Stimulated activated CD8-positive, alpha-beta memory T cell treated with anti-CD3 and anti-CD28 coated beads, Interleukin-4, amount 100 ng/mL, for 48 hours (primary cell): ENCODE measurements around the gene C1orf94.

ENCODE experiments used
- DNase-seq: peaks from one replicate; pipeline ENCODE4 v3.0.0-alpha.2; 2020

Gene C1orf94, protein sequence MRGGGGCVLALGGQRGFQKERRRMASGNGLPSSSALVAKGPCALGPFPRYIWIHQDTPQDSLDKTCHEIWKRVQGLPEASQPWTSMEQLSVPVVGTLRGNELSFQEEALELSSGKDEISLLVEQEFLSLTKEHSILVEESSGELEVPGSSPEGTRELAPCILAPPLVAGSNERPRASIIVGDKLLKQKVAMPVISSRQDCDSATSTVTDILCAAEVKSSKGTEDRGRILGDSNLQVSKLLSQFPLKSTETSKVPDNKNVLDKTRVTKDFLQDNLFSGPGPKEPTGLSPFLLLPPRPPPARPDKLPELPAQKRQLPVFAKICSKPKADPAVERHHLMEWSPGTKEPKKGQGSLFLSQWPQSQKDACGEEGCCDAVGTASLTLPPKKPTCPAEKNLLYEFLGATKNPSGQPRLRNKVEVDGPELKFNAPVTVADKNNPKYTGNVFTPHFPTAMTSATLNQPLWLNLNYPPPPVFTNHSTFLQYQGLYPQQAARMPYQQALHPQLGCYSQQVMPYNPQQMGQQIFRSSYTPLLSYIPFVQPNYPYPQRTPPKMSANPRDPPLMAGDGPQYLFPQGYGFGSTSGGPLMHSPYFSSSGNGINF

DNA sequence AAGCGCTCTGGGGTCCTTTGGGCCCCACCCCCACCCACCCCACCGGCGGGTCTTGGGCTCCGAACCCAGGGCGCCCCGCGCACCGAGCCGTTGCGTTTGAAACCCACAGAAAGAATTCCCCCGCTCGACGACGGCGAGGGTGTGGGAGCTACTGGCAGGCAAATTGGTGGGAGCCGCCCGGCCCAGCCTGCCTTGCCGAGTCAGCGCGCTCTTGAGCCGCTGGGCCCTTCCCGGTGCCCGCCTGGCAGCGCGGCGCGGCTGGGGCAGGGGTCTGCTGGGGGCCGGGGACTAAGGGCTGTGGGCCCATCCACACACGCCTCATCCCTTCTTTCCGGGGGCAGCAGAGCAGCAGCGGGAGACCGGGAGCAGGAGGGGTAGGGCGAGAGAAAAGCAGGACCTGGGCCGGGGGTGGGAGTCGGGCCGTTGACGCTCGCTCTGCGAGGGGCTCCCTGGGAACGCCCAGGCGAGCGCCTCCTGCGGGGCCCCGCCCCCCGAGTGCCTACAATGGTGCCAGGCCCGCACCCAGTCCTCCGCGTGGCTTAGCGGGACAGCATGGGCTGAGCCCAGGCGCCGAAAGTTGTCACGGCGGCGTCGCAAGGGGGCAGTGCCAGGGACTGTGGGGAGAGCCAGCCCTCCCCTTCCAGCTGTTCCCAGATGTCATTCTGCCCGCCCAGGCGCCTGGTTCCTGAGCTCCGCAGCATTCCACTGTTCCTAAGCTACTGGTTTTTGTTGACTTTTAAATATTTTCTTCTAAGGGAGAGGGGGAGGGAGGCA, at the start of gene C1orf94:
Gene C1orf94 (plus strand): TSS at position 78 of the 774 bp plus-strand sequence. CDS start 883 bp downstream, outside the sequence.
- no peak for DNase-seq

DNA sequence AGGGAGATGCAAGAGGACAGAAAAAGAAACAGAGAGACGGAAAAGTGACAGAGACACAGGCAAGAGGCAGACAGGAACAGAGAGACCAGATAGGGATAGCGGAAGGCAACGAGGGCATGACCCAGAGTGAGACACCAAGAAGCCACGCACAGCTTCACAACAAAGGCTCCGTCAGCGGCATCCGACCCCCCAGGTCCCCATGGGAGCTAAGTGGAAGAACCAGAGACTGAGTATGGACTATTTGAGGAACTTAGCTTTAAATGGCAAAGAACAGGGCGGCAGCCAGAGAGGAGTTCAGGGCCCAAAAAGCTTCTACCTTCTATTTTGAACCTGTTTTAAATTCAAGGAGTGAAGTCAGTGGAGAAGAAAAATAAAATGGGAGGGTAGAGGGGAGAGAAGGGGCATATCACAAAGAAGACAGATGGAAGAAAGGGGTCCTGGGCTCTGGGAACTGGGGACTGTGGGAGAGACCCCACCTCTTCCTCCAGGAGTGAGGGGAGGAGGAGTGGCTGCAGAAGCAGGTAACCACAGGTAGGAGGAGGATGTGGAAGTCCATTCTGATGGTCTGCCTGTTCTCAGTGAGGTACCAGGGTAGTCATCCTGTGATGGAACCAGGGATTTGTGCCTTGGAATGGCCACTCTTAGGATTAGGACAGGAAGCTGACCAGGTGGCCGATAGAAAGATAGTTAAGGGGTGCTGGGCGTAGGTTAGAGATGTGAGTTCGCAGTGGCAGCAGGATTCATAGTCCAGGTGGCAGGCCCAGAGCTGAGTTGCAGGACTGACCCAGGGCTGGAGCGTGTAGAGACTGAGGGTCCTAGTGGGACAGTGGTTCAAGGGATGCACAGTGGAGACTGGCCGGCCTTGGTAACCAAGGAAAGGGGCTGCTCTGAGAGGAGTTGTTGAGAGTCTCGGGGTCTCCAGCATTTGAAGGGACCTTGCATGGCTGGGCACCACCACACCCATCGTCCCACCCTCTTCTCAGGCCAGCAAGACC, 49.4 kb upstream of the C1orf94 start:
- DNase-seq, result no peak

DNA sequence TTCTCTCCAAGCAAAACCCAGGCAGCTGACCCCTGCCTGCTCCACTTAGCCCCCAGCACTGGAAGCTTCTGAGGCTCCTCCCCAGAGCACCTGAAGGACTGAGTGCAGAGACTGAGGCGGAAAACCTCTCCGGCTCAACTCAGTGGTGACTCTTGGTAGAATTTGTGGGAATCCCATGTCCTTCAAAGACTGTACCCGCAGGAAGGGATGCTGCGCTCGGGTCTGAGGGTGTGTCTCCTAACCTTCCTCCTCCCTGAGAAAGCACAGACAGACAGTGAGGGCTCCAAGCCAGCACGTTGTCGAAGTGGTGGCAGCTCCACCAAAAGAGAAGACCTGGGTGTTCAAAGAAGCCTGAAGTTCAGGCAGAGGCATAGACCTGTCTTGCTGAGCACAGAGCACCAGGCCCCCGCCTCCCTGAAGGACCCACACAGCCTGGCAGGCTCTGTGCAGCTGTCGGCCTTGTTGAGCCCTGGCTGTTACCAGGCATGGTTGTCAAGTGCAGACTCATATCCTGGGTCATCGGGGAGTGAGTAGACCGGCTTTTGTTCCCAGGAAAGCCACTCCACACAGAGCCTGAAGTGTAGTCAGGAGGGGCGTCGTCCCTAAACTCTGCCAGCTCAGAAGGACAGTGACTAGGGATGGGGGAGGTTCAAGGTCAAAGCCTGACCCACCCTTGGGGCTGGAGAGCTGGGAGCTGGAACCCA, 48.4 kb upstream of the C1orf94 start:
- DNase-seq, result no peak

DNA sequence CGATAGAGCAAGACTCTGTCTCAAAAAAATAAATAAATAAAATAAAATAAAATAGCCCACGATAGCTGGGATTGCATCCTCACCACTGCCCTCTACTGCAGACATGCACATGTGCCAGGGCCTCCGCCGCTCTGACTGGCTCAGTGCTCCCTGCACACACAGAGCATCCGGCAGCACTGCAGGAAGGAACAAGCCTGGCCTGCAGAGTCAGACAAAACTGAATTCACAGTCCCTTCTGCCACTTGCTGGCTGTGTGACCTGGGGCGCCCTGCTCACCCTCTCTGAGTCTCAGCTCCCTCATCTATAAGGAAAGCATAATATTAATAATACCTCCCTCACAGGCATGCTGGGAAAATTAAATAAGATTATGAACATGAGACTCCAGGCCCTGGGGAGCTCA, 47.1 kb upstream of the C1orf94 start:
- no peak for DNase-seq

DNA sequence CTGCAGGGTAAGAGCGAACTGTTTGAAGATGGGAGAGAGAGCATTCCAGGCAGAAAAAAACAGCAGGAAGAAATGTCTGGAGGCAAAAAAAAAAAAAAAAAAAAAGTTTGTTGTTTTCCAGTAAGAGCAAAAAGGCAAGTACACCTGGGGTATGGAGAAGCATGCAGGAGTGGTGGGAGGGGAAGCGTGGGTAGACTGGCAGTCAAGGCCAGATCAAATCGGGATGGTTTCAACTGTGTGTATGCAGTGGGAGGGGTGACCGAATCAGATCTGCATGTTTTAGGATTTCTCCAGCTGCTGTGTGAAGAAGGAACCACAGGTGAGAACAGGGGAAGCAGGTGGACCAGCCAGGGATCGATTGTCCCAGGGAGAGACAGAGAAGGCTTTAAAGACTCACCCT, 46.4 kb upstream of the C1orf94 start:
- DNase-seq, result no peak

DNA sequence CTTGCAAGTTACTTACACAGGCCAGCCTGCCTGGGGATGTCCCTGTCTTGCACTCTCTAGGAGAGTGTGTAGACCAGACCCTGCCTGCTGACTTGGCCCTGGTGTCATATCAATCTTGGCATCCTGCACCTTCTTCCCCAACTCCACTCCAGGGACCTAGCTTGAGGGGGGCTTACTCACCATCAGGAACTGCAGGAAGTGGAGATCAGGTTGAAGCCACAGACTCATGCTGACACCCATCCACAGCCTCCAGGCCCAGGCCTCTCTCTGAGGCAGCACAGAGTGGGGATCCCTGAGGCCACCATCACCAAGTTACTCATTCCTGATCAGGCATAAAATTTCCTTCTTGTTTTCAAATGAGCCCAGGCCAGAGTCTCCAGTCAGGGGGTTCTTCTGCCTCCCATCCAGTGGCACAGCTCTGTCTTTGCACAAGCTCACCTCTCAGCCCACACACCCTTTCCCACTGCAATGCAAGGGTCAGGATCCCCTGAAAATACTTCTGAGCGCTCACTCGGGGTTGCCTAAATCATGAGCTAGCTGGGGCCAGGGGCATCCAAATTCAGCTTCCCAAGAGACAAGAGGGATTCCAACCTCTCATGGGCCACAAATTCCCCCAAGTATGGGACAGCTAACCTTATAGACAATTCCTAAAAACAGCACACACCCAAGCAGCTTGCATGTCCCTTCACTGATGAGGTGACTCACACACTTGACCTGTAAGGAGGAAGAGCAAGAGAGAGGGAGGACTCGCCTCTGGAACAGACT, 45.1 kb upstream of the C1orf94 start:
- DNase-seq, result no peak

DNA sequence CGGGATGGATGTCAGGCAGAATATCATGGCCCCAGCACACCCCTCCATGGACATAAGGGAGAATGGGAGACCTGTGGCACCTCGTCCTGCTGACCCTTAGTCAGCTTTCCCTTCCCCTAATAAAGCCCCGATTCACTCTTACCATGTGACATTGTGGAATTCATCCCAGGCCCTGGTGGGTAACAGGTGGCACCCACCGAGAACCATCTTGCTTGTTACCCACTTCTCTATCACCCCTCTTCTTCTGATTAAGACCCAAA, 44.6 kb upstream of the C1orf94 start:
- DNase-seq, result no peak

DNA sequence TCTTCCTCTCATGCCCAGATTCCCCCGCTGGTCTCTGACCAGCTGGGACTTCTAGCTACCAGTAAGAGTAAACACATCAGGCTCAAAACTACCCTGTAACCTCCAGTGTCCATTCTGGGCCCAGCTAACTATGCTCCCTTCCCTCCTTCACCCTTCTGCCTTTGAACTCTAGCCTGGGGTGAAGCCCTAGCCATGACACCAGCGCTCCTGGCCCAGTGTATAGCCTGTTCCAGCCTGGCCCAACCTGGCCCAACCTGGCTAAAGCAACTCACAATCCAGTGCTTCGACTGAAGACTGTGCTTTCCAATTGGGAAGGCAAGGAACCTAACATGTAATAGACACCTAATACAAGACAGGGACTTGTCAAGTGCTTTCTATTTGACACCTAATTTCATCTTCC, 39.3 kb upstream of the C1orf94 start:
- DNase-seq, result no peak

DNA sequence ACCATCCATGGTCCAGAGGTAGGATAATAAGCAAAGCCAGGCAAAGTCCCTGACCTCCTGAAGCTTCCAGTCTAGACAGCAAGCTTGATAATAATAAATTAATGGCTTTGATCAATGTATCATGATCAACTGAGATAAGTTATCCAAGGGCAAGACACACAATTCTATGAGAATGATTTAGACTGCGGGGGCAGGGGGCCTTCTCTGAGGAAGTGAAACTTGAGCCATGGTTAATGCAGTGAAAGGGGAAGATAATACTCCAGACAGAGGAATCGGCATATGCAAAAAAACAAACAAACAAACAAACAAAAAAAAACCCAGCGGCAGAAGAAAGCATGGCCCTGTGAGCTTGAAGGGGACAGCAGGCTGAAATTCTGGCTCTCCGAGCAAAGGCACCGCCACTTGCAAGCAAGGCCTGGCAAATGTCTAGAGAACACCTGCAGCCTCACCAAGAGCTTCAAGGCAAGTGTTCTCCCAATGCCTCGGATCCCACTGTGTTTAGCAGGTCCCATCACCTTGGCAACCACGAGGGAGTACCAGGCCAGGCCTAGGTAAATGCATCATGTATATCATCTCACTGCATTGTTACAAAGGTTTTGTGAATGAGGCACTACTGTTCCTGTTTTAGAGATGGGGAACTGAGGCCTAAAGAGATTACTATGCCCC, 36.6 kb upstream of the C1orf94 start:
- no peak for DNase-seq

DNA sequence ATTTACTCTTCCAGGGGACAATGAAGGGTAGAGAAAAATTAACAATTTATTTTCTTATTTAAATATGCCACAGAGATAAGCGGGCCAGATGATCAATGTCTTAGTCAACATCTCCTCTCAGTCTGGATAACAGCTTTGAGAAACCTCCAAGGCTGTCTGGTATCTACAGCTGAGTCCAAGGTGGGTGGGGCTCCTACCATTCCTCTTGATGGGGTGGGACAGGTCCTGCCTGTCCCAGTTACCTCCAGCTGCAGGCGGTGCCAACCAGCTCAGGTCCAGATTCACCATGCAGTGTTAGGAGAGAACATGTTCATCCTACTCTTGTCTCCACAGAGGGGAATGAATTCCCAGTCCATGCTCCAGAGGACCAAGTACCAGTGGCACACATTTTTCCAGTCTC, 32.7 kb upstream of the C1orf94 start:
- no peak for DNase-seq

DNA sequence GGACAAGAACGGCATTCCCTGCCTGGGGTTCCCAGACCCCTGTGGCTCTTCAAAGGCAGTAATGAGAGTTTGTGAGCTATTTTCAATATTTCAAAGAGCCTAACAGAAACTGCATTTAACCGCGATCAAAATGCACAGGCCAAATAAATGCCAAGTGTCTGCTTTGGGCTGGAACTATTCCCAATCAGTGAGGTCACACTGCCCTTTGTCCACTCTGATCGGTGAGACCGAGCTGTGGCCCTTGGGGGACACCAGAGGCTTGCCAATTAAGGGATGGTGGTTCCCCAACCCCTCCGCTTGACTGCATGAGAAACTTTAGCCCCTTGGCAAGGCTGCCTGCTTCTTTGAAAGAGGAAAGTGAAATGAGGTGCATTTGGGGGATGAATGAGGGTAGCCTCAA, 31.9 kb upstream of the C1orf94 start:
- no peak for DNase-seq

DNA sequence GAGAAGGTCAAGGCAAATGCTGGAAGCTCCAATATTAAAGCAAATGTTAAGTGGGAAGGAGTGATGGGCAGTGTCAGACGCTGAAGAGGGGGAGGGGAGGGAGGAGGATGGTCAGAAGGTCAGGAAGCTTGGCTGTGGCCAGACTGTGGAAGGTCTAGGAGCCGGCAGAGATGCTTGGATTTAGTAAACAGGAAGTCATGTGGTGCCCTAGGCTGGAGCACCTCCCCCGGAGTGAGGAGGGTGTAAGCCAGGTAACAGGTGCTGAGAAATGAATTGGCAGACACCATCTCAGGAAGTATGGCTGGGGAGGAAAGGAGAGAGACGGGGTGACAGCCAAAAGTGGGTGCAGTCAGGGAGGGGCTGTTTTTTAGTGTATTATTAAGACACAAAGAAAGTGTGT, 29.4 kb upstream of the C1orf94 start:
- DNase-seq, result no peak

DNA sequence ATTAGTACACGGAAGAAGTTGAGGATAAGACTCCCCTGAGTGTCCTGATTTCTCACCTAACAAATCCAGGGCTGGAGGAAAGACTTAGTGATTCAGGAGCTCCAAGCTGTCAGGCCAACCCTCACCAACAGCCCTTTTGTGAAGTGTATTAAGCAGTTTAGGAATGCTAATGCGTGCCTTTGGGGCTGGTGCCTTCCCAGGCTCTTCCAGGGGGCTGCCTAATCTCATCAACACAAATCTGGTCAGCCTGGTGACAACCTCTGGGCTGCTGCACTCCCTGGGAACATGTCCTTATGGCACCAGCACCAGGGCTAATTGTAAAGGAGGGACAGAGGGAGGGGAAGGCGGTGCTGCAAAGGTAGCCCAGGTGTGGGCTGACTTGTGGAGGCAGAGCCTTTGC, 27.2 kb upstream of the C1orf94 start:
- no peak for DNase-seq

DNA sequence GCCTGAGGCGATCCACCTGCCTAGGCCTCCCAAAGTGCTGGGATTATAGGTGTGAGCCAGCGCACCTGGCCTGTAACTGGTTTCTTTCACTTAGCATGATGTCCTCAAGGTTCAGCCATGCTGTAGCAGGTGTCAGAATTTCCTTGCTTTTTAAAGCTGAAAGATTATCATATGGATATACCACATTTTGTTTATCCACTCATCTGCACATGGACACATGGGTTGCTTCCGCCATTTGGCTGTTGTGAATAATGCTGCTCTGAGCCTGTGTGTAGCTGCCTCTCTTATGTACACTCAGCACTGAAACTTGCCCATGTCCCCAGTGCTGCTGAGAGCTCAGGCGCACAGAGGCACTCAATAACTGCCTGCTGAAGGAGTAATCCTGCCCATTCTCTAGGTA, 23.5 kb upstream of the C1orf94 start:
- no peak for DNase-seq

DNA sequence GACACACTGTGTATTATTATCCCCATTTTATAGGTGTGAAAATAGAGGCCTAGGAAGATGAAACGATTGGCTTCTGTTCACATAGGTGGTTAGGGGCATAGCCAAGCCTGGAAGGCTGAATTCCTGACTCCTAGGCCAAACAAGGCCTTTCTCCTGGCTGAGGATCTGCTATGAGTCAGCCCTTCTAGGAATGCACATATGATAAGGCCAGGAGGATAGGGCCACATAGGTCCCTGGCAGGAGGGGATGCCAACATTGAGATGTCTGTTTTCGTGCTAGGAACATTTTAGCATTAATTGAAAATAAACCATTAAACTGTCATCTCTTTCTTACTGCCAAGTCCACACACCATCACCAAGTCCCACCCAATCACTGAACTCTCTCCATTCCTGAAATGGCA, 20.8 kb upstream of the C1orf94 start:
- DNase-seq, result no peak

DNA sequence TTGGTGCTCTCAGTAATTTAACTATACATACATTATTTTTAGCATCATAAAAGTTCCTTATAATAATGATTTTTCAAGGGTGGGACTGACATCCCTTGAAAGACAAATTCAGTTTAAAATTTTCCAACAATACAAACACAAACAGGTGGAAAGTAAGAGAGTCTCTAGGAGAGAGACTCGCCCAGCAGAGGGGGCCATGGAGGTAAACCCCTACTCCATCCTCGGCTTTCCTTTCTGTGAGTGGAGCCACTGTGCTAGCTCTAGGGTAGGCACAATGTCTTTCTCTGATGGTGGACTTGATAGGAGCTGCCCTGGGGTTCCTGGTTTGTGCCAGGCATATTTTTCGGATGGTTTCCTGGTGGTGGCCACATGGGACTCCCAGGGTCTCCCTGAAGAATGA, 20.0 kb upstream of the C1orf94 start:
- no peak for DNase-seq

DNA sequence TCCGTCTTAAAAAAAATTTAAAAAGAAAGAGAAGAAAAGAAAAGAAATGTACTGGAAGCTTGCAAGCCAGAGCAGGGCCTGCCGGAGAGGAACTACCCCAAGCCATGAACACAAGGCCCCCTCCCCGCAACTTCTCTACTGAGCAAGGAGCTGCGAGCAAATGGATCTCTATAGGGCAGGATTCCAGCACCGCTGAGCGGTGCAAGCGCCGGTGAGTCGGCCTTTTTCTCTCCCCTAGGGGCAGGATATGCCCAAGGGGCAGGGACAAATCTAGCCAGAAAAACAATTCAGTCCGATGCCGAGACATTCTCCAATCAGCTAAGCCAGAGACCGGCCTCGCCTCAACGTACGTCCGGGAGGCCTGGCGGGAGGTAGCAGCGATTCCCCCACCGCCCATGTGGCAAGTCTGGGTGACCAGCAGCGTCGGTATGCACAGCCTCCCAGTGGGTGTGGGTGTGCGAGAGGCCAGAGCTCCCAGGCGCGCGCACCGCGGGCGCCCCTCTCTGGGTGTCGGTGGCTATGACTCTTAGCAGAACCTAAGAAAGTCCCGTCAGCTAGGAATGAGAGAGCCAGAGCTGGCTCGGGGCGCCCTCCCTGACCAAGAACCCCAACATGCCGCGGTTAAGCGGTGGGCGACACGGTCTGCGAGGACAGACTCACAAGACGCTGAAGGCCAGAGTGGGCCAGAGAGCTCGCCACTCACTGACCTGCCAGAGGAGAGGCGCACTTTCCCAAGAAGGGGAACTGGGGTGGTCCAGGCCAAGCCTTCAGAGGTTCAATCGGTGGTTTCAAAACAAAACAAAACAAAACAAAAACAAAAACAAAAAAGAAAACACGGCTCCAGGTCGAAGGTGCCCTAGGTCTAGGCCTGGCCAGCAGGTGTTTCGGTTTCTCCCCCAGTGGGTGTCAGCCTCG, 13.6 kb upstream of the C1orf94 start:
- peak; percentile 52 for DNase-seq

DNA sequence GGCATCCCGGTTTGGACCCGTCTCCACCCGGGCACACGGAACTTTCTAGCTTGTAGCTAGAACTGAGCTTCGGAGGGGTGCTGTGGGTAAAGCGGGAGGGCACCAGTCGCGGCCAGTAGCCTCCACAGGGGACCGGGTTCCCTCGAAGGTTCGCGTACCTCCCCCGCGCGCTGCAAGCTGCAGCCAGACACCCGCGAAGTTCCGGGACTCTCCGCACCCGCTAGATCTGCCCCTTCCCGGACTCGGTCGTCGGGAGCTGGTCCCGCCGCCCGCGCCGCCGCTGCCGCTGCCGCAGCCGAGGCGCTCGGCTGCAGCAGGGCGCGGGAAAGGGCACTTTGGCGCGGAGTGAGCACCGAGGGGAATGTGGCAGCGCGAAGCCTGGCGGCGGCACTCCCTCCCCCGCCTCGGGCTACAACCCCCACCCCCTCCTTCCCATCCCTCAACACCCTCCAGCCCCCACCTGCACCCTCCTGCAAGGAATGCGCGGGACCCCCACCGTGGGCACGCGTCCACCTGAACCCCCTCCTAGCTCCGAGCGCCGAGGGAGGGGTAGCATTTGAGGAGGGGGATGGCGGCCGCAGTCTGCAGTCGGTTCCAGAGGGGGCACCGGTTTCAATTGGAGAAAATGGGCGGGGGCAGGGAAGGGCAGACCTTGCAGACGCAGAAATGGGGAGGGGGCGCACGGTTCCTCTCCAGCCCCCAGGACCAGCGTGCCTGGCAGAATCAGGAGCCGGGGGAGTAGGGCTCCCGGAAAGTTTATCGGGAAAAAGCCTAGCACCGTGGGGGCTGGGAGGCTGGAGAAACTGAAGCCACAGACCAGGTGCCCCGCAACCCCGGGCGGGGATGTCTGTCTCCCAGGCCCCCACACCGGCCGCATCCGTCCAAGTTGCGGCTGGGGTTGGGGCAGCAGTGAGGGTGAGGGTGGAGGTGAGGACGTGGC, 12.6 kb upstream of the C1orf94 start:
- no peak for DNase-seq
